ENCODE measurements around the gene NTRK3. TPM values are rescaled to one million over a fixed set of nuclear protein-coding genes. Genes with fewer than 3 reads are reported as not detected.

NTRK3 gene
- total and polyA plus RNA-seq, 2 donors (not counting 3 experiments of a cell fraction or from before 2014, with no cell fraction given): not detected

DNA sequence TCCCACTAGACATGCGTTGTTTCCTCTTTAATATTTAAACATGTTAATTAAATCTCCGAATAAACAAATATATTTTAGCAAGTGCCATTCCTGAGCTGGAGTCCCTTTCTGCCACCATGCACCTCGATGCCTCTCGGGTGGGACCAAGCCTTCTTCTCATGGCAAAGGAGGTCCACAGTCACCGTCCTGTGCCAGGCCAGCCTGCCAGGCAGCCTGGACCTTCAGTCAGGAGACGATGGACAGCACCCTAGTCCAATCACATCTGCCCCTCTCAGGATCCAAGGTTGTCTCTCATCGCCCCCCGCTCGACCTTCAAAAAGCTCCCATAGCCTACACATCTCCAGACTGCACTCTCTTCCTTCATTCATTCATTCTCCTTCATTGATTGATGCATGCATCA lies 22.6 kb downstream of the NTRK3 start:
- ChIA-PET CTCF (no interaction called here), POLR2A (no interaction called here)
- Histone ChIP-seq H3K9ac (replicated peaks; ENCODE audit: extremely low read depth, insufficient read depth, low read length) (no peak overlapping the region), H3K4me1 (ENCODE audit: control insufficient read depth, extremely low read depth, insufficient read depth, low read length) (no peaks in the 10 kb centered on the region), H3K79me2 (ENCODE audit: control insufficient read depth, insufficient read depth, low read length) (no peaks in the 10 kb centered on the region), H3K36me3 (ENCODE audit: control insufficient read depth in 2 of 2, extremely low read depth in 1 of 2, insufficient read depth in 2 of 2, low read length in 2 of 2) (no peaks in the 10 kb centered on the region), H3K9me1 (replicated peaks; ENCODE audit: control insufficient read depth, extremely low read depth, insufficient read depth, low read length) (no peaks in the 10 kb centered on the region), H3K4me2 (ENCODE audit: insufficient read depth, low read length) (no peak overlapping the region), H3K27me3 (ENCODE audit: control insufficient read depth in 2 of 2, insufficient read depth in 2 of 2, low read length in 2 of 2) (no peaks in the 10 kb centered on the region), H3K27ac (ENCODE audit: insufficient read depth, low read depth, low read length) (no peak overlapping the region), H3K9me3 (replicated peaks; ENCODE audit: control insufficient read depth, insufficient read depth, low read length) (no peaks in the 10 kb centered on the region), H4K20me1 (replicated peaks; ENCODE audit: control insufficient read depth, extremely low read depth, insufficient read depth, low read length) (no peaks in the 10 kb centered on the region), H2AFZ (ENCODE audit: low read depth, low read length) (no peak overlapping the region), H3K4me3 (replicated peaks in 1 of 3; ENCODE audit: insufficient read depth in 1 of 3, low read depth in 1 of 3, low read length in 3 of 3) (no peak overlapping the region)
- DNase-seq (ENCODE audit: low read depth, low spot score) (no peak), FAIRE-seq (no peak)
- no TSS peak for BruUV-seq (replicated peaks)
- intact Hi-C loops (cut with micrococcal nuclease): no loop called here
- TF ChIP-seq, protein P1, sequence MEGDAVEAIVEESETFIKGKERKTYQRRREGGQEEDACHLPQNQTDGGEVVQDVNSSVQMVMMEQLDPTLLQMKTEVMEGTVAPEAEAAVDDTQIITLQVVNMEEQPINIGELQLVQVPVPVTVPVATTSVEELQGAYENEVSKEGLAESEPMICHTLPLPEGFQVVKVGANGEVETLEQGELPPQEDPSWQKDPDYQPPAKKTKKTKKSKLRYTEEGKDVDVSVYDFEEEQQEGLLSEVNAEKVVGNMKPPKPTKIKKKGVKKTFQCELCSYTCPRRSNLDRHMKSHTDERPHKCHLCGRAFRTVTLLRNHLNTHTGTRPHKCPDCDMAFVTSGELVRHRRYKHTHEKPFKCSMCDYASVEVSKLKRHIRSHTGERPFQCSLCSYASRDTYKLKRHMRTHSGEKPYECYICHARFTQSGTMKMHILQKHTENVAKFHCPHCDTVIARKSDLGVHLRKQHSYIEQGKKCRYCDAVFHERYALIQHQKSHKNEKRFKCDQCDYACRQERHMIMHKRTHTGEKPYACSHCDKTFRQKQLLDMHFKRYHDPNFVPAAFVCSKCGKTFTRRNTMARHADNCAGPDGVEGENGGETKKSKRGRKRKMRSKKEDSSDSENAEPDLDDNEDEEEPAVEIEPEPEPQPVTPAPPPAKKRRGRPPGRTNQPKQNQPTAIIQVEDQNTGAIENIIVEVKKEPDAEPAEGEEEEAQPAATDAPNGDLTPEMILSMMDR (IDR thresholded peaks at IDR 0.05; ENCODE audit: extremely low read depth in 1 of 2, insufficient read depth in 1 of 2, low read depth in 1 of 2, low read length in 2 of 2): no peak
- TF ChIP-seq POLR2AphosphoS5 (IDR thresholded peaks at IDR 0.05; ENCODE audit: insufficient read depth, low read depth, low read length) (no peak), POLR2A (IDR thresholded peaks at IDR 0.05; ENCODE audit: low read depth, low read length) (no peak), MYC (IDR thresholded peaks at IDR 0.05; ENCODE audit: low read depth, low read length) (no peak), GATA2 (IDR thresholded peaks at IDR 0.05; ENCODE audit: insufficient read depth, insufficient read length, low read depth, low read length) (no peak), FOS (IDR thresholded peaks at IDR 0.05; ENCODE audit: borderline replicate concordance, insufficient read depth, low read length) (no peak)
- TF ChIP-seq, protein P2, sequence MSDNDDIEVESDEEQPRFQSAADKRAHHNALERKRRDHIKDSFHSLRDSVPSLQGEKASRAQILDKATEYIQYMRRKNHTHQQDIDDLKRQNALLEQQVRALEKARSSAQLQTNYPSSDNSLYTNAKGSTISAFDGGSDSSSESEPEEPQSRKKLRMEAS (IDR thresholded peaks at IDR 0.05; ENCODE audit: insufficient read depth, insufficient read length): no peak
- dilution Hi-C loops (cut with MboI; ENCODE audit: extremely low pct_ligation_motif_present, low sequenced_read_pairs): no loop called here

Data from endothelial cell of umbilical vein (primary cell).